PFSK-1 (cell line): ENCODE results near the gene ADAM12.

ENCODE experiments used
- POLR2AphosphoS5 ChIP-seq: IDR thresholded peaks from 2 replicates; pipeline ENCODE4 v1.6.1; 2012; ENCODE audit warnings: low read depth, mild to moderate bottlenecking, control low read depth, low read length, moderate library complexity
- SIN3A ChIP-seq: IDR thresholded peaks from 2 replicates; pipeline ENCODE4 v1.6.1; 2012; ENCODE audit warnings: mild to moderate bottlenecking, low read length, moderate library complexity, borderline replicate concordance; ENCODE audit not compliant: insufficient read depth
- TAF1 ChIP-seq: IDR thresholded peaks from 2 replicates; pipeline ENCODE4 v1.6.1; 2012; ENCODE audit warnings: low read length, control low read depth, borderline replicate concordance; ENCODE audit not compliant: insufficient read depth
- TF ChIP-seq, protein P1 (sequence below), 2 experiments: IDR thresholded peaks; 2 replicates each; pipeline versions ENCODE4 v1.6.1 to v1.8.0; 2011 to 2012; ENCODE audit warnings: low read depth in 2 of 2, low read length in 2 of 2, control low read depth in 1 of 2, inconsistent platforms in 1 of 2, mild to moderate bottlenecking in 1 of 2, moderate library complexity in 1 of 2; ENCODE audit not compliant: insufficient read depth in 1 of 2

DNA sequence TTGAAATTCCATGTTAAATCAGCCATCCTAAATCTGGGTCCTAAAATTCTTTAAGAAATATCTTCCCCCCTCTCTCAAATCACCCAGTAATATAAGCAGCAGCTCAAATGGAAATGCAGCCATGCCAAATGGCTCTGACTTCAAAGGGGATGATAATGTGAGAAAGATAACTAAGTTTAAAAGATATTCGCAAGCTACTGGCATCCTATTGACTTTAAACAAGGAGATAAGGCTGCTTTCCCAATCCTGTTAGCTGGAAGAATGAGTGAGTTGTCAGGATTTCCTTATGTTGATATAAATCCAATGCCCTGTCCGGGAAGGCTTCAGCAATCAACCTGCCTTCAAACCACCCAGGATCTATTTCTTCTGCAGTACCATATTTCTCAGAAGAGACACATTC is 320.0 kb downstream of the ADAM12 start:
- no peak for TF ChIP-seq POLR2AphosphoS5
- no peak for TF ChIP-seq TAF1
- TF ChIP-seq, protein P1, sequence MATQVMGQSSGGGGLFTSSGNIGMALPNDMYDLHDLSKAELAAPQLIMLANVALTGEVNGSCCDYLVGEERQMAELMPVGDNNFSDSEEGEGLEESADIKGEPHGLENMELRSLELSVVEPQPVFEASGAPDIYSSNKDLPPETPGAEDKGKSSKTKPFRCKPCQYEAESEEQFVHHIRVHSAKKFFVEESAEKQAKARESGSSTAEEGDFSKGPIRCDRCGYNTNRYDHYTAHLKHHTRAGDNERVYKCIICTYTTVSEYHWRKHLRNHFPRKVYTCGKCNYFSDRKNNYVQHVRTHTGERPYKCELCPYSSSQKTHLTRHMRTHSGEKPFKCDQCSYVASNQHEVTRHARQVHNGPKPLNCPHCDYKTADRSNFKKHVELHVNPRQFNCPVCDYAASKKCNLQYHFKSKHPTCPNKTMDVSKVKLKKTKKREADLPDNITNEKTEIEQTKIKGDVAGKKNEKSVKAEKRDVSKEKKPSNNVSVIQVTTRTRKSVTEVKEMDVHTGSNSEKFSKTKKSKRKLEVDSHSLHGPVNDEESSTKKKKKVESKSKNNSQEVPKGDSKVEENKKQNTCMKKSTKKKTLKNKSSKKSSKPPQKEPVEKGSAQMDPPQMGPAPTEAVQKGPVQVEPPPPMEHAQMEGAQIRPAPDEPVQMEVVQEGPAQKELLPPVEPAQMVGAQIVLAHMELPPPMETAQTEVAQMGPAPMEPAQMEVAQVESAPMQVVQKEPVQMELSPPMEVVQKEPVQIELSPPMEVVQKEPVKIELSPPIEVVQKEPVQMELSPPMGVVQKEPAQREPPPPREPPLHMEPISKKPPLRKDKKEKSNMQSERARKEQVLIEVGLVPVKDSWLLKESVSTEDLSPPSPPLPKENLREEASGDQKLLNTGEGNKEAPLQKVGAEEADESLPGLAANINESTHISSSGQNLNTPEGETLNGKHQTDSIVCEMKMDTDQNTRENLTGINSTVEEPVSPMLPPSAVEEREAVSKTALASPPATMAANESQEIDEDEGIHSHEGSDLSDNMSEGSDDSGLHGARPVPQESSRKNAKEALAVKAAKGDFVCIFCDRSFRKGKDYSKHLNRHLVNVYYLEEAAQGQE (IDR thresholded peaks at IDR 0.05; ENCODE audit: insufficient read depth in 1 of 2, low read depth in 2 of 2, low read length in 2 of 2): no peak
- TF ChIP-seq SIN3A: no peak
